Activated naive CD8-positive, alpha-beta T cell treated with anti-CD3 and anti-CD28 coated beads, Interleukin-2, amount 10 ng/mL, durations not matched to agents 7 days and 5 days (primary cell): Measurements from ENCODE around the gene FAM234B. TPM values are rescaled to one million over a fixed set of nuclear protein-coding genes. Genes with fewer than 3 reads are reported as not detected.

Experiments used
- ATAC-seq: fragments of 150-1000 bp; cut with Tn5 transposase; one replicate; pipeline ENCODE4 v1.10.0; 2021; ENCODE audit warnings: low read depth, moderate library complexity
- POLR2A ChIA-PET: fragments of 350-600 bp; sonication (Branson Sonifier 250); formaldehyde crosslinking; loops from one replicate; lab custom pipeline; 2021; ENCODE audit warnings: antibody characterized with exemption; lab: Charles Lee
- DNase-seq: peaks from one replicate; pipeline ENCODE4 v3.0.0; 2021
- H3K27ac Mint-ChIP-seq: one replicate; pipeline ENCODE4 v1.8.0; 2022; ENCODE audit warnings: mild to moderate bottlenecking, mixed read lengths
- H3K27me3 Mint-ChIP-seq: one replicate; pipeline ENCODE4 v1.8.0; 2022; ENCODE audit warnings: mild to moderate bottlenecking, moderate library complexity, mixed read lengths
- H3K36me3 Mint-ChIP-seq: one replicate; pipeline ENCODE4 v1.8.0; 2021; ENCODE audit warnings: mild to moderate bottlenecking, mixed read lengths
- H3K4me1 Mint-ChIP-seq: one replicate; pipeline ENCODE4 v1.8.0; 2021; ENCODE audit warnings: mixed read lengths
- H3K4me3 Mint-ChIP-seq: one replicate; pipeline ENCODE4 v1.8.0; 2022; ENCODE audit warnings: mild to moderate bottlenecking, moderate library complexity, mixed read lengths
- H3K9me3 Mint-ChIP-seq: one replicate; pipeline ENCODE4 v1.8.0; 2021; ENCODE audit warnings: mixed read lengths
- total RNA-seq, 2 experiments: library from RNA; stranded (reverse); gene quantifications; one replicate each; pipeline ENCODE4 v1.2.3, GENCODE V29; 2021

Gene FAM234B
- total RNA-seq, 2 experiments from 2014 or later, result 5.1 to 6.8 TPM

DNA sequence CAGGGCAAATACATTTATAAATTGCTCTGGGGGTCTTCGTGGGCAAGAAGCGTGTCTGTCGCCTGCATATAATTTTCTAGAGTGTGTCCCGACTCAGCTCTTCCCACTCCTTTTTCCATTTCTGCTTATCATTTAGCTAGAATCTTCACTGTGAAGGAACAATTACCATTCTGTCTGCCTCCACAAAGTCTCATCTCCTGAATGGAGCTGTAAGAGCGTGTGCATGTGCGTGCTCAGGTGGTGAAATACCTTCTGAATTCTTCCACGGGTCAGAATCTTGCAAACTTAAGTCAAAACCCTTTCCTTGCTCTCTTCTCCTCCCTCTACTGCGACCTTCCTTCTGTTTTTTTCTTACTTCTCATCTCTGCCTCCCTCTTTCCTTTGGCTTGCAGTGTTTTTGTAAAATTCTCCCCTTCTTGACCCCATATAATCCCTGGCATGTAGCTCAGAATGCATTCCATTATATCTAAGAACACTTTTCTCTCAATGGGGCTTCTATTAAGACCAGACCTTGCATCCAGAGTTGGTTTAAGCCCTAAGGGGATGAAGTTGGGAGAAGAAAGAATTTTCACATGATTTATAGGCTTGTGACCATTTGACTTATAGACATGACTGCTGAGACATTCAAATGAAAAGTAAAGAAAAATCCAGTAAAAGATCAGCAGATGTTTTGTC is 84.2 kb downstream of the FAM234B start:
- DNase-seq (no peak), ATAC-seq (no peak)
- no peaks in the 10 kb centered on the region for H3K36me3 Mint-ChIP-seq
- H3K4me3 Mint-ChIP-seq, result no peak overlapping the region
- no peaks in the 10 kb centered on the region for H3K9me3 Mint-ChIP-seq
- peaks cover 5% of the 10 kb centered on the region for H3K4me1 Mint-ChIP-seq
- peaks cover 10% of the 10 kb centered on the region for H3K27me3 Mint-ChIP-seq
- POLR2A ChIA-PET, result no interaction called here
- no peak overlapping the region for H3K27ac Mint-ChIP-seq

DNA sequence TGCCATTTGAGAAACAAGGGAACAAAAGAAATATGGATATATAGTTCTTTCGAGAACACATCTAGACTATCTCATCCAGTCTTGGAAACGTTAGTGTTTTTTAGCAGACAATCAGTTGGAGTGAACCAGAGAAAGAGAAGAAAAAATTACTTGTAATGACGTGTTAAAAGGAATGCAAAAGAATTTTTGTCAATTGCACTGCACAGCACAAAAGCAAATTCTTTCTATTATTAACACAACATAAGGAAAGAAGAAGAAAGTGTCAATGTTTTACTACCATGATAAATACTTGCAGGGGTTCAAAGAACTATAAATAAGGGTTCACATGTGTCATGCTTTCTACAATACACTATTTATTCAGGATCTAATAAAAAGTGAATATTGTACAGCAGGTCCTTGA is 86.8 kb downstream of the FAM234B start:
- Mint-ChIP-seq H3K4me1 (peaks cover 3% of the 10 kb centered on the region), H3K27ac (no peak overlapping the region), H3K4me3 (no peak overlapping the region), H3K36me3 (no peaks in the 10 kb centered on the region), H3K9me3 (no peaks in the 10 kb centered on the region), H3K27me3 (peaks cover 31% of the 10 kb centered on the region)
- no peak for DNase-seq
- no peak for ATAC-seq
- POLR2A ChIA-PET, result no interaction called here

Other genes with a start within 250 kb of the FAM234B start
- 10 to 100 TPM; 56.3 to 60.8 TPM for gene DDX47, start 231.0 kb upstream of the FAM234B start, total RNA-seq
- not detected for gene GPRC5A, start 152.8 kb upstream of the FAM234B start, total RNA-seq
- not detected for gene GPRC5D, start 92.2 kb upstream of the FAM234B start, total RNA-seq
- gene HEBP1, start 44.1 kb upstream of the FAM234B start, total RNA-seq, result 10 to 100 TPM; 13.9 to 17.6 TPM
- gene GSG1, start 59.3 kb downstream of the FAM234B start, total RNA-seq, result not detected
- gene EMP1, start 152.3 kb downstream of the FAM234B start, total RNA-seq, result 1 to 10 TPM; 7.3 to 8.6 TPM